ENCODE data around the gene KCNB1.

DNA sequence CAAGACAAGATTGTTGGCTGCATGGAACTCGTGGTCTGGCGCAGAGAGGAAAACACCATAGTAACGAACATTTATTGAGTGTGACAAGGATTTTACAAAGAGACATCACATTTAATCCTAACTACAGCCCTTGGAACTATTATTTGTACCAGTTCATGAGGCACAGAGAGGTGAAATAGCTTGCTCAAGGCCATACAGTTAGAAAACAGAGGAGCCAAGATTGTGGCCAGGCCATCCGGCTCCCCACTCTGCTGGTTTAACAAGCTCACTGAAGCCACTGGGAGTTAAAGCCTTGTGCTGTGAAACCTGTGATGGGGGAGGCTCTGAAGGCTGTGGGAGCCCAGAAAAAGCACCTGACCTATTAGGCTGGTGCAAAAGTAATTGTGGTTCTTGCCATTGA lies 129.7 kb downstream of the KCNB1 start:
- TF ChIP-seq, protein P1, sequence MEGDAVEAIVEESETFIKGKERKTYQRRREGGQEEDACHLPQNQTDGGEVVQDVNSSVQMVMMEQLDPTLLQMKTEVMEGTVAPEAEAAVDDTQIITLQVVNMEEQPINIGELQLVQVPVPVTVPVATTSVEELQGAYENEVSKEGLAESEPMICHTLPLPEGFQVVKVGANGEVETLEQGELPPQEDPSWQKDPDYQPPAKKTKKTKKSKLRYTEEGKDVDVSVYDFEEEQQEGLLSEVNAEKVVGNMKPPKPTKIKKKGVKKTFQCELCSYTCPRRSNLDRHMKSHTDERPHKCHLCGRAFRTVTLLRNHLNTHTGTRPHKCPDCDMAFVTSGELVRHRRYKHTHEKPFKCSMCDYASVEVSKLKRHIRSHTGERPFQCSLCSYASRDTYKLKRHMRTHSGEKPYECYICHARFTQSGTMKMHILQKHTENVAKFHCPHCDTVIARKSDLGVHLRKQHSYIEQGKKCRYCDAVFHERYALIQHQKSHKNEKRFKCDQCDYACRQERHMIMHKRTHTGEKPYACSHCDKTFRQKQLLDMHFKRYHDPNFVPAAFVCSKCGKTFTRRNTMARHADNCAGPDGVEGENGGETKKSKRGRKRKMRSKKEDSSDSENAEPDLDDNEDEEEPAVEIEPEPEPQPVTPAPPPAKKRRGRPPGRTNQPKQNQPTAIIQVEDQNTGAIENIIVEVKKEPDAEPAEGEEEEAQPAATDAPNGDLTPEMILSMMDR (IDR thresholded peaks at IDR 0.05), result no peak
- TF ChIP-seq POLR2A (IDR thresholded peaks at IDR 0.05), result no peak
